ENCODE data around the gene XKR8.
A peak's percentile ranks its signal among the peaks of the same experiment; 100 is the strongest.
"Not testable (repeated sequence)": the region's sequence is repeated elsewhere in the genome, so short reads cannot be mapped to it uniquely, and the experiment has no call there.

XKR8 gene

DNA sequence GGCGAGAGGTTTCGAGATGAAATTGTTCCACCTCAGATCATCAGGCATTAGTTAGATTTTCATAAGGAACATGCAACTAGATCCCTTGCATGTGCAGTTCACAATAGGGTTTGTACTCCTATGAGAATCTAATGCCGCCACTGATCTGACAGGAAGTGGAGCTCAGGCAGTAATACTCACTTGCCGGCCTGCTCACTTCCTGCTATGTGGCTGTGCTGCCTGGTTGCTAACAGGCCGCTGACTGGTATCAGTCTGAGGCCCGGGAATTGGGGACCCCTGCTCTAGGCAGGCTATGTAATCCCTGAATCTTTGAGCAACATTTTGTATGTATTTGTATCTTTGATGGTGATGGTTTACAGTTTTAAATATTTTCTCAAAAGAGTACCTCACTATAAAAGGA is 32.5 kb downstream of the XKR8 start:
- peak; percentile 24 for DNase-seq (ENCODE audit: low read depth)

GRCh38 chr1:27993241-27993640 is 33.5 kb downstream of the XKR8 start:
- no peak for DNase-seq (ENCODE audit: low read depth)

- DNase-seq (ENCODE audit: low read depth) = no peak
These were observed 34.3 kb downstream of the XKR8 start for GRCh38 chr1:27994060-27994459.

GRCh38 chr1:27994526-27994925 is 34.8 kb downstream of the XKR8 start:
- not testable (repeated sequence) for DNase-seq (ENCODE audit: low read depth)

DNA sequence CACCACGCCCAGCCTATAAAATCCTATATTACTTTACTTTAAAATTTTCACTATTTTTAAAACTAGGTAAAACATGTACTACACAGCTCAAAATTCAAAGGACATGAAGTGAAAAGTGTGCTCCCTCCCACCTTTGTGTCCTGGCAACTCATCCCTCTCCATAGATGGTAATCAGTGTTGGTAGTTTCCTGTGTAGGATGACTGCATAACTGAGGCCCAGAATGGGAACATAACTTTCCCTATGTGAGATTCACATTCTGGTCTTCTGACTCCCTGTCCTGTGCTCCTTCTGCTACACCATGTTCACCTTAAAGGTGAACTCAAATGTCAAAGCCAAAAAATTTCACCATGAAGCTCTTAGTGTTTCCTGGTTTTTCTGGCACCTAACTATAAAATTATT is 39.3 kb downstream of the XKR8 start:
- DNase-seq (ENCODE audit: low read depth) = no peak

GRCh38 chr1:28002600-28002999 is 42.8 kb downstream of the XKR8 start:
- no peak for DNase-seq (ENCODE audit: low read depth)

- not testable (repeated sequence) for DNase-seq (ENCODE audit: low read depth)
These were observed 43.3 kb downstream of the XKR8 start for GRCh38 chr1:28003117-28003516.

- no peak for DNase-seq (ENCODE audit: low read depth)
These were observed 51.2 kb downstream of the XKR8 start for GRCh38 chr1:28010969-28011368.

All from stimulated activated CD8-positive, alpha-beta memory T cell treated with anti-CD3 and anti-CD28 coated beads, Interleukin-12 subunit alpha, Interleukin-12 subunit beta, amount 100 ng/mL, for 1 hour (primary cell).